Ishikawa (cell line): ENCODE results near the gene HHIPL1.

Source experiments
- CREB1 ChIP-seq: IDR thresholded peaks from 2 replicates; pipeline ENCODE4 v1.6.1; 2012; ENCODE audit warnings: low read depth
- NFIC ChIP-seq: IDR thresholded peaks from 2 replicates; pipeline ENCODE4 v1.6.1; 2012
- RAD21 ChIP-seq: IDR thresholded peaks from 2 replicates; pipeline ENCODE4 v1.6.1; 2012; ENCODE audit warnings: low read depth
- TAF1 ChIP-seq: IDR thresholded peaks from 2 replicates; pipeline ENCODE4 v1.6.1; 2012; ENCODE audit warnings: low read depth, mild to moderate bottlenecking
- TCF12 ChIP-seq: IDR thresholded peaks from 2 replicates; pipeline ENCODE4 v1.6.1; 2012; ENCODE audit warnings: low read depth
- USF1 ChIP-seq: IDR thresholded peaks from 2 replicates; pipeline ENCODE4 v1.6.1; 2012
- TF ChIP-seq, protein P1 (sequence below): IDR thresholded peaks from 2 replicates; pipeline ENCODE4 v1.6.1; 2012; ENCODE audit warnings: low read depth, mild to moderate bottlenecking

GRCh38 chr14:99699861-99700260, 54.9 kb downstream of the HHIPL1 start:
- TF ChIP-seq NFIC (no peak), TAF1 (no peak), TCF12 (no peak), USF1 (no peak), RAD21 (no peak), CREB1 (no peak)
- TF ChIP-seq, protein P1, sequence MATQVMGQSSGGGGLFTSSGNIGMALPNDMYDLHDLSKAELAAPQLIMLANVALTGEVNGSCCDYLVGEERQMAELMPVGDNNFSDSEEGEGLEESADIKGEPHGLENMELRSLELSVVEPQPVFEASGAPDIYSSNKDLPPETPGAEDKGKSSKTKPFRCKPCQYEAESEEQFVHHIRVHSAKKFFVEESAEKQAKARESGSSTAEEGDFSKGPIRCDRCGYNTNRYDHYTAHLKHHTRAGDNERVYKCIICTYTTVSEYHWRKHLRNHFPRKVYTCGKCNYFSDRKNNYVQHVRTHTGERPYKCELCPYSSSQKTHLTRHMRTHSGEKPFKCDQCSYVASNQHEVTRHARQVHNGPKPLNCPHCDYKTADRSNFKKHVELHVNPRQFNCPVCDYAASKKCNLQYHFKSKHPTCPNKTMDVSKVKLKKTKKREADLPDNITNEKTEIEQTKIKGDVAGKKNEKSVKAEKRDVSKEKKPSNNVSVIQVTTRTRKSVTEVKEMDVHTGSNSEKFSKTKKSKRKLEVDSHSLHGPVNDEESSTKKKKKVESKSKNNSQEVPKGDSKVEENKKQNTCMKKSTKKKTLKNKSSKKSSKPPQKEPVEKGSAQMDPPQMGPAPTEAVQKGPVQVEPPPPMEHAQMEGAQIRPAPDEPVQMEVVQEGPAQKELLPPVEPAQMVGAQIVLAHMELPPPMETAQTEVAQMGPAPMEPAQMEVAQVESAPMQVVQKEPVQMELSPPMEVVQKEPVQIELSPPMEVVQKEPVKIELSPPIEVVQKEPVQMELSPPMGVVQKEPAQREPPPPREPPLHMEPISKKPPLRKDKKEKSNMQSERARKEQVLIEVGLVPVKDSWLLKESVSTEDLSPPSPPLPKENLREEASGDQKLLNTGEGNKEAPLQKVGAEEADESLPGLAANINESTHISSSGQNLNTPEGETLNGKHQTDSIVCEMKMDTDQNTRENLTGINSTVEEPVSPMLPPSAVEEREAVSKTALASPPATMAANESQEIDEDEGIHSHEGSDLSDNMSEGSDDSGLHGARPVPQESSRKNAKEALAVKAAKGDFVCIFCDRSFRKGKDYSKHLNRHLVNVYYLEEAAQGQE: no peak
